Measurements from ENCODE around the gene EDAR.

Gene EDAR

GRCh38 chr2:108974674-108975073 is 14.3 kb downstream of the EDAR start:
- no peak overlapping the region for H3K4me3 ChIP-seq (ENCODE audit: control insufficient read depth, low read depth, low read length)
- TF ChIP-seq CTCF (IDR thresholded peaks at IDR 0.05; ENCODE audit: control insufficient read depth, insufficient read depth, low read depth, low read length, missing control alignments), result no peak
- no peak for DNase-seq (ENCODE audit: low read depth)

- no peak for DNase-seq (ENCODE audit: low read depth)
- H3K4me3 ChIP-seq (ENCODE audit: control insufficient read depth, low read depth, low read length), result no peak overlapping the region
- no peak for TF ChIP-seq CTCF (IDR thresholded peaks at IDR 0.05; ENCODE audit: control insufficient read depth, insufficient read depth, low read depth, low read length, missing control alignments)
These were observed 16.4 kb downstream of the EDAR start for GRCh38 chr2:108972663-108973062.

GRCh38 chr2:108971661-108972566 is 17.1 kb downstream of the EDAR start:
- DNase-seq (ENCODE audit: low read depth), result peak; percentile 4
- no peak overlapping the region for H3K4me3 ChIP-seq (ENCODE audit: control insufficient read depth, low read depth, low read length)
- no peak for TF ChIP-seq CTCF (IDR thresholded peaks at IDR 0.05; ENCODE audit: control insufficient read depth, insufficient read depth, low read depth, low read length, missing control alignments)

- TF ChIP-seq CTCF (IDR thresholded peaks at IDR 0.05; ENCODE audit: control insufficient read depth, insufficient read depth, low read depth, low read length, missing control alignments), result no peak
- H3K4me3 ChIP-seq (ENCODE audit: control insufficient read depth, low read depth, low read length), result no peak overlapping the region
- DNase-seq (ENCODE audit: low read depth), result no peak
These were observed 18.7 kb downstream of the EDAR start for GRCh38 chr2:108970369-108970768.

- no peak for TF ChIP-seq CTCF (IDR thresholded peaks at IDR 0.05; ENCODE audit: control insufficient read depth, insufficient read depth, low read depth, low read length, missing control alignments)
- DNase-seq (ENCODE audit: low read depth), result no peak
- H3K4me3 ChIP-seq (ENCODE audit: control insufficient read depth, low read depth, low read length), result no peak overlapping the region
These were observed 19.2 kb downstream of the EDAR start for GRCh38 chr2:108969856-108970255.

GRCh38 chr2:108968619-108969018 is 20.4 kb downstream of the EDAR start:
- H3K4me3 ChIP-seq (ENCODE audit: control insufficient read depth, low read depth, low read length), result no peak overlapping the region
- no peak for DNase-seq (ENCODE audit: low read depth)

More at GRCh38 chr2:108968619-108969018, 20.4 kb downstream of the EDAR start:
- TF ChIP-seq CTCF (IDR thresholded peaks at IDR 0.05; ENCODE audit: control insufficient read depth, insufficient read depth, low read depth, low read length, missing control alignments), result no peak
